KOPT-K1 (cell line): Measurements from ENCODE around the gene CLEC4M.
"Not testable (repeated sequence)": the region's sequence is repeated elsewhere in the genome, so short reads cannot be mapped to it uniquely, and the experiment has no call there.

Experiments
- H3K27ac ChIP-seq: fragments of 200-600 bp; sonication (generic); 2 replicates; pipeline ENCODE4 v1.5.1; 2016; ENCODE audit warnings: antibody characterized with exemption, mild to moderate bottlenecking, low read depth, low read length; ENCODE audit not compliant: poor library complexity, severe bottlenecking
- H3K36me3 ChIP-seq: fragments of 200-600 bp; sonication (generic); 2 replicates; pipeline ENCODE4 v1.5.1; 2017; ENCODE audit warnings: antibody characterized with exemption, mild to moderate bottlenecking, low read length, moderate library complexity; ENCODE audit not compliant: insufficient read depth
- H3K9me3 ChIP-seq: fragments of 200-600 bp; sonication (generic); 2 replicates; pipeline ENCODE4 v1.5.1; 2017; ENCODE audit warnings: antibody characterized with exemption, low read length, mild to moderate bottlenecking; ENCODE audit not compliant: insufficient read depth, poor library complexity, severe bottlenecking

CLEC4M gene

DNA sequence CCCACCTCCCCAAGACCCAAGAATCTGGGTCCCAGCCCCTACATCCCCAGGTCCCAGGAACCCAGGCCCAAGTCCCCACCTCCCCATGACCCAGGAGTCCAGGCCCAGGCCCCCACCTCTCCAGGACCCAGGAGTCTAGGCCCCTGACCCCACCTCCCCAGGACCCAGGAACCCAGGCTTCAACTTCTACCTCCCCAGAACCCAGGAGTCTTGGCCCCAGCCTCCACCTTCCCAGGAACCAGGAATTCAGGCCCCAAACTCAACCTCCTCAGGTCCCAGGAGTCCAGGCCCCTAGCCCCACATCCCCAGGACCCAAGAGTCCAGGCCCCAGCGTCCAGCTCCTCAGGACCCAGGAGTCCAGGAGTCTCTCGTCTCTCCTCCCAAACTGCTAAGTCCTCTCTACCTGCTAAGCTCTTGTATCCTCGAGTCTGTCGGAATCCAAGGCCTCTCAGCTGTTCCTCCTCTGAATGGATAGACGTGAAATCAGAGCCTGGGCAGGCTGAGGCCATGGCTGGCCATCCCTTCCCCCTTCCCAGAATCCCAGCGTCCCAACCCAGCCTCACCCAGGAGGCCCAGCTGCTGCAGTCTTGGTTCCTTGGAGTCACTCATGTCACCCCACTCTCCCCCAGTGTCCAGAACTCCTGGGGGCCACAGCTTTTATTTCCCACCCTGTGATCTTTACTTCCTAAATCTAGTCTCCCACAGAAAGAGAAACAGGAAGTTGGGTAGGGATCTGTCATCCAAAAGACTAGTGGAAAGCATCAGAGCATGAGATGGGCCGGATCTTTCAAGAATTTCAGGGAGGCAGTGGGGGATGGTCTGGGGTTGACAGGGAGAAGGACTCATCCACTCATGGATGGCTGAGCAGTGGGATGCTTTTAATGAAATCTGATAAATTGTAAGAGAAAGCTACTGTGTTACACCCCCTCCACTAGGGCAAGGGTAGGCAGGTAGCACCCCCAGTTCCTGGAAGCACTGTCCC is 15.8 kb upstream of the CLEC4M start, which contains the start of gene CD209:
TSS of gene CD209 (minus strand) at position 632 of the 982 bp plus-strand sequence. CDS start at position 609, 23 bp downstream.
- Histone ChIP-seq H3K36me3 (no peaks in the 10 kb centered on the region), H3K27ac (no peak within 1 kb of the TSS), H3K9me3 (peaks cover 7% of the 10 kb centered on the region)

DNA sequence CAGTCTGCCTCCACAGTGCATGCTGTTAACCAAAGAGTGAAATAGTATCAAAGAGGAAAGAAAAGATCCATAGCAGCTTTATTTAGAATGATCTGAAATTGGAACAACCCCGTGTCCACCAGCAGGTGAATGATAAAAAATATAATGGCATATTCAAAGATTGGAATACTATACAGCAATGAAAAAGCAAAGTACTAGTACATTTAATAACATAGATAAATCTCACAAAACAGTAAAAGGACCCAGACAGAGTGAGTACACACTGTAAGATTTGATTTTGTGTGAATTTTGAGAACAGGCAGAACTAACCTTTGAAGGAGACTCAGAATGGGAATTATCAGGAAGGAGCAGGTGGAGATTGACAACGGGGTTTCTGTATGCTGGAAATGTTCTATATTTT is 14.9 kb upstream of the CLEC4M start:
- Histone ChIP-seq H3K27ac (no peak overlapping the region), H3K36me3 (no peaks in the 10 kb centered on the region), H3K9me3 (peaks cover 7% of the 10 kb centered on the region)

DNA sequence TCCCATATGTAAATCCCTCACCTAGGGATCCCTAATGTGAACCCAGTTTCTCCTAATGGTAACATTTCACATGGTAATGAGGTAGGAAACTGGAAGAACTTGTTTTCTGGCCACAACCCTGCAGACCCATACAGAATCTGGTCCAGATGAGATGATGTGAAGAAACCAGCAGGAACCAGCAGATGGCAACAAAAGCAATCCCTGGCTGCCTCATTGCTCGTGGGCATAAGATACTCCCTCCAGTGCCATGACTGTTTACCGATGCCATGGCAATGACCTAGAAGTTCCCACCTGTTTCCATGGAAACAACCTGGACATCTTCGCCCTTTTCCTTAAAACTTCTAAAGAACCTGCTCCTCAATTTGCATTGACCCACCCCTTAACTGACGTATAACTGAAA is 14.3 kb upstream of the CLEC4M start:
- Histone ChIP-seq H3K27ac (no peak overlapping the region), H3K36me3 (no peaks in the 10 kb centered on the region), H3K9me3 (peaks cover 7% of the 10 kb centered on the region)

DNA sequence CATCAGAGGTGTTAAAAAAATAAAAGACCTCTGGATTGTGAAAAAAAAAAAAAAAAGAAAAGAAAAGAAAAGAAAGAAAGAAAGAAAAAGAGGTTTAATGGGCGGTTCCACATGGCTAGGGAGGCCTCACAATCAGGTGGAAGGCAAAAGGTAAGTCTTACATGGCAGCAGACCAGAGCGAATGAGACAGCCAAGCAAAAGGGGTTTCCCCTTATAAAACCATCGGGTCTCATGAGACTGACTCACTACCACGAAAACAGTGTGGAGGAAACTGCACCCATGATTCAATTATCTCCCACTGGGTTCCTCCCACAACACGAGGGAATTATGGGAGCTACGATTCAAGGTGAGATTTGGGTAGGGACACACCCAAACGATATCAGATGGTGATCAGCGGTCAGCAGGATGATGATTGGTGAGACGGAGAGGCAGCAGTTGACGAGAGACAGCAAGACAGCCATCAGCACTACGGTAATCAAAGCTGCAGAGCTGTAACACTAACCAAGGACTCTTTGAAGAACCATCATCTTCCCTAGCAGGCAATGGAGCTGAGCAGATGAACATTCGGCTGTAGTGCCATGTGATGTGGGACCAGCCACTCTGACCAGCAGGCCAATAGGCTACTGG is 11.8 kb upstream of the CLEC4M start:
- H3K9me3 ChIP-seq: peaks cover 16% of the 10 kb centered on the region
- H3K36me3 ChIP-seq: no peaks in the 10 kb centered on the region
- no peak overlapping the region for H3K27ac ChIP-seq

DNA sequence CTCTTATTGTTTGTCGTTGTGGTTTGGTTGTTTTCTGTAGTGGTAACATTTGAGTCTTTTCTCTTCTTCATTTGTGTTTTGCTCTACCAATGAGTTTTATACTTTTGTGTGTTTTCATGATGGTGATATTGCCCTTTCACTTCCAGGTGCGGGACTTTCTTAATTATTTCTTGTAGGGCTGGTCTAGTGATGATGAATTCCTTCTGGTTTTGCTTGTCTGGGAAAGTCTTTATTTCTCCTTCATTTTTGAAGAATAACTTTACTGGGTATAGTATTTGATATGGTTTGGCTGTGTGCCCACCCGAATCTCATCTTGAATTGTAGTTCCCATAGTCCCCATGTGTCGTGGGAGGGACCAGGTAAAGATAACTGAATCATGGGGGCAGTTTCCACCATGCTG is 6.8 kb upstream of the CLEC4M start:
- Histone ChIP-seq H3K27ac (no peak overlapping the region), H3K36me3 (no peaks in the 10 kb centered on the region), H3K9me3 (peaks cover 47% of the 10 kb centered on the region)

DNA sequence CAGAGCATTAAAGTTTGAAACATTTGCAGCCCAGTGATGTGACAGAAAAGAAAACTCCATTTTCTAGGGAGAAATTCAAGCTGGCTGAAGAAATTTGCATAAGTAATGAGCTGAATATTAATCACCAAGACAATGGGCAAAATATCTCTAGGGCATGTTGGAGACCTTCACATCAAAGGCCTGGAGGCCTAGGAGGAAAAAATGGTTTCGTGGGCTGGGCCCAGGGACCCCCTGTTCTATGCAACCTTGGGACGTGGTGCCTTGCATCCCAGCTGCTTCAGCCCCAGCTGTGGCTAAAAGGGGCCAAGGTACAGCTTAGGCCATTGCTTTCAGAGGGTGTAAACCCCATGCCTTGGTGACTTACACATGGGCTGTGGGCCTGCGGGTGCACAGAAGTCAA is 5.7 kb upstream of the CLEC4M start:
- H3K36me3 ChIP-seq: no peaks in the 10 kb centered on the region
- H3K9me3 ChIP-seq: peaks cover 47% of the 10 kb centered on the region
- H3K27ac ChIP-seq: no peak overlapping the region

DNA sequence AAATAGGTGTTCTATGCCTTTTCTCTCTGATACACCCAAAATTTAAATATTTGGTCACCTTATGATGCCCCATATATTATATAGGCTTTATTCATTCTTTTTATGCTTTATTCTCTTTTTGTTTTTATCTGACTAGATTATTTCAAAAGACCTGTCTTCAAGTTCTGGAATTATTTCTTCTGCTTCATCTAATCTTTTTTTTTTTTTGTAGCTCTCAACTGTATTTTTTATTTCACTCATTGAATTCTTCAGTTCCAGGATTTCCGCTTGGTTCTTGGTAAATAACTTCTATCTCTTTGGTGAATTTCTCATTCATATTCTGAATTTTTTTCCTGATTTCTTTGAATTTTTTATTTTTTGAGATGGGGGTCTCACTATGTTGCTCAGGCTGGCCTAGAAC is 3.9 kb upstream of the CLEC4M start:
- Histone ChIP-seq H3K27ac (no peak overlapping the region), H3K9me3 (peaks cover 47% of the 10 kb centered on the region), H3K36me3 (no peaks in the 10 kb centered on the region)

DNA sequence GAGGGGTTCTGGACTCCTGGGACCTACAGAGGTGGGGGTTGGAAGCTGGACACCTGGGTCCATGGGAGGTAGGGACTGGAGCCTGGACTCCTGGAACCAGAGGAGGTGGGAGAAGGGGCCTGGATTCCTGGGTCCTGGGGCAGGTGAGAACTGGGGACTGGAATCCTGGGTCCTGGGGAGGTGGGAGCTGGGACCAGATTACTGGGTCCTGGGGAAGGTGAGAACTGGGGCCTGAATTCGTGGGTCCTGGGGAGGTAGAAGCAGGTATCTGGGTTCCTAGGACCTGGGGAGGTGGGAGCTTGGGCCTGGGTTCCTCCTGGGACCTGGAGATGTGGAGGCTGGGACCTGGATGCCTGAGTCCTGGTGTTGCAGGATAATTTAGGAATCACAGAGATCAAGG is 653 bp downstream of the CLEC4M start:
- Histone ChIP-seq H3K36me3 (no peaks in the 10 kb centered on the region), H3K9me3 (peaks cover 14% of the 10 kb centered on the region), H3K27ac (no peak overlapping the region)

DNA sequence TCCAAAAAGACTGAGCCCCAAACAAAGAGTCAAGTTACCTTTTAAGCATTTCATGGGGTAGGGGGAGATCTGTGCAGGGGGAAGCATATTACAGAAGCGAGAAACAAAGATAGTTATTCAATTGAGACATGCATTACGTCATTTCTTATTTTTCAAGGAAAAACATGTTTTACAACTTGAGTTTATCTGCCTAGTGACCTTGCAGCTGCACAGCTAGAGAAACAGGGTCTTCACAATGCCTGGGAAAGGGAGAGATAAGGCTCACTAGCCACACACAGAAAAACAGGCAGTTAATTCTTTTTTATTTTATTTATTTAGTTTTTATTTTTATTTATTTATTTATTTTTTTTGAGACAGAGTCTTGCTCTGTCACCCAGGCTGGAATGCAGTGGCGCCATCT is 1.1 kb downstream of the CLEC4M start:
- not testable (repeated sequence) for H3K9me3 ChIP-seq, H3K27ac ChIP-seq, H3K36me3 ChIP-seq

DNA sequence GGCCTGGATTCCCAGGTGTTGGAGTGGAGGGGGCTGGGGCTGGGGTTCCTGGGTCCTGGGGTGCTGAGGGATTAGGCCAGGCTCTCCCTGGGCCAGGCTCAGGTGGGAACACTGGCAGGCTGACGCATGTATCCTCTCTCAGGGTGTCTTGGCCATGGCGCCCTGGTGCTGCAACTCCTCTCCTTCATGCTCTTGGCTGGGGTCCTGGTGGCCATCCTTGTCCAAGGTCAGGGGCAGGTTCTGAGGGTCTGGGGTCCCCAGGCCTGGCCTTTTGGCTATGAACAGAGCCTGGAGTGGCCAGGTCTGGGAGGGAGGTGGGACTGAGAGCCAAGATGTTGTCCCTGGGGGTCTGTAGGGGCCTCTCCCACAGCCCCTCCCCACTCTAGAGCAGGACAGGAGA is 2.0 kb downstream of the CLEC4M start:
- not testable (repeated sequence) for H3K27ac ChIP-seq, H3K36me3 ChIP-seq, H3K9me3 ChIP-seq

DNA sequence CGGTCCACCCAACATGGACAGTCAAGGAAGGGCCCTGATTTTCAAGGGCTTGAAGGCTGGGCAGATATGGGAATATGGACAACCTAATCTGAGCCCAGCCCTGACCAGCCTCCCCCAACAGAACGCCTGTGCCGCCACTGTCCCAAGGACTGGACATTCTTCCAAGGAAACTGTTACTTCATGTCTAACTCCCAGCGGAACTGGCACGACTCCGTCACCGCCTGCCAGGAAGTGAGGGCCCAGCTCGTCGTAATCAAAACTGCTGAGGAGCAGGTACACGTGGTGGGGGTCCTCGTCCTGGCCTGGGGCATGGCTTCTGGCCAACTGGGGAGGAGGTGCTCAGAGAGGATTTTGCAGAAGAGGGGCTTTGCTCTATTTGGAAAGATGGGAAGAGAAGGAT is 3.5 kb downstream of the CLEC4M start:
- Histone ChIP-seq H3K36me3 (no peaks in the 10 kb centered on the region), H3K9me3 (no peaks in the 10 kb centered on the region)

DNA sequence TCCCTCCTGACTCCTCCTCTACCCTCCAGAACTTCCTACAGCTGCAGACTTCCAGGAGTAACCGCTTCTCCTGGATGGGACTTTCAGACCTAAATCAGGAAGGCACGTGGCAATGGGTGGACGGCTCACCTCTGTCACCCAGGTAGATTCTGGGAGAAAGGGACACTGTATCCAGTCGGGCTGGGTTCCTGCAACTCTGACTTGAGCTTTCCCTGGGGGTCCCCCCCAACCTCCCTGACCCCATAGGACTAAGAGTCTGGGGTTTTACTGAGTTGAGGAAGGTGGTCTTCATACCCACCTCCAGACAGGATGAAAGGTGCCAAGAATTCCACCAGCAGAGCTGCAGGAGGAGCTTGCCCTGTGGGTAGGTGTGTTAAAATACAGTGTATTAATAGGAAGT is 4.4 kb downstream of the CLEC4M start:
- H3K36me3 ChIP-seq: no peaks in the 10 kb centered on the region
- H3K9me3 ChIP-seq: no peaks in the 10 kb centered on the region
- H3K27ac ChIP-seq: no peak overlapping the region

More for the DNA sequence above, 3.5 kb downstream of the CLEC4M start:
- no peak overlapping the region for H3K27ac ChIP-seq

DNA sequence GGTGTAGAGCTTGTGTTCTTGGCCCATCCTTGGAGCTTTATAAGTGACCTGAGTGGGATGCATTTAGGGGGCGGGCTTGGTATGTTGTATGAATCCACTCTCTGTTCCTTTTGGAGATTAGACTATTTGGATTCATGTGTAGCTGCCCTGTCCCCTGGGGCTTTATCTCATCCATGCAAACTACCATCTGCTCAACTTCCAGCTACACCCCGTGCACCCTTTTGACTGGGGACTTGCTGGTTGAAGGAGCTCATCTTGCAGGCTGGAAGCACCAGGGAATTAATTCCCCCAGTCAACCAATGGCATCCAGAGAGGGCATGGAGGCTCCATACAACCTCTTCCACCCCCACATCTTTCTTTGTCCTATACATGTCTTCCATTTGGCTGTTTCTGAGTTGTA is 6.1 kb downstream of the CLEC4M start:
- Histone ChIP-seq H3K27ac (no peak overlapping the region), H3K9me3 (no peaks in the 10 kb centered on the region), H3K36me3 (no peaks in the 10 kb centered on the region)

DNA sequence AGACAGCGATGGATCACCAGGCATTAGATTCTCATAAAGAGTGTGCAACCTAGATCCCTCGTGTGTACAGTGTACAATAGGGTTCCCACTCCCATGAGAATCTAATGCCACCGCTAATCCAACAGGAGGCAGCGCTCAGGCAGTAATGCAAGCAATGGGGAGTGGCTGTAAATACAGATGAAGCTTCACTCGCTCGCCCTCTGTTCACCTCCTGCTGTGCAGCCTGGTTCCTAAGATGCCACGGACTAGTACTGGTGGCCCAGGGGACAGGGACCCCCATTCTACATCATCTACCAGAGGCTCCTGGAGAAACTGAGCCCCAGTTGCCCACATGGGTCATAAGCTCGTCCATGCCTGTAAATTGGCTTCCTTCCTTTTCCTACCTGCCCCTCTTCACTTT is 8.0 kb downstream of the CLEC4M start:
- no peaks in the 10 kb centered on the region for H3K9me3 ChIP-seq
- no peak overlapping the region for H3K27ac ChIP-seq
- H3K36me3 ChIP-seq: no peaks in the 10 kb centered on the region

DNA sequence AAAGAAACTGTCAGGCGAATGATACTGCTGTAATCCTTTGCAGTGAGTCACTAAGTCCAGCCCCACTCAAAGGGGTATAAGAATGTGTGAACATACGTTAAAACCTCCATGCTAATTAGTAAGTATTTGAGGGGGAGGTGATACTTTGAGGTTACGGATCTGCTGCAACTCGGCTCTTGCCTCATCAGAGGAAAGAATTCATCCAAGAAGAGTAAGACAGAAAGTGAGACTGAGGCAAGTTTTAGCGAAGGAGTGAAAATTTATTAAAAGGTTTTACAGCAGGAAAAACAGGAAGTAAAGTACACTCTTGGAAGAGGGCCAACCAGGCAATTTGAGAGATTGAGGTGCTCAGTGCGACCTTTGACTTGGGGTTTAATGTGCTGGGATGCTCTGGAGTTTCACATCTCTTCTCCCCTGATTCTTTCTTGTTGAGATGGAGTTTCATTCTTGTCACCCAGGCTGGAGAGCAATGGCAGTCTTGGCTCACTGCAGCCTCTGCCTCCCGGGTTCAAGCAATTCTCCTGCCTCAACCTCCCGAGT is 9.8 kb downstream of the CLEC4M start:
- Histone ChIP-seq H3K9me3 (no peaks in the 10 kb centered on the region), H3K36me3 (no peaks in the 10 kb centered on the region), H3K27ac (no peak overlapping the region)
